Osteoblast (primary cell): ENCODE data around the gene JAM2. TPM values are rescaled to one million over a fixed set of nuclear protein-coding genes. Genes with fewer than 3 reads are reported as not detected.

Experiments
- DNase-seq: peaks from one replicate; pipeline ENCODE4 v3.0.0; 2011; ENCODE audit warnings: low spot score, mixed read lengths; ENCODE audit not compliant: insufficient read length; ENCODE audit errors: missing footprints
- H2AFZ ChIP-seq: 2 replicates; pipeline ENCODE4 v1.6.0; 2011; ENCODE audit warnings: mild to moderate bottlenecking, low read length
- H3K27ac ChIP-seq: 2 replicates; pipeline ENCODE4 v1.5.1; 2011; ENCODE audit warnings: mild to moderate bottlenecking, low read depth, low read length, moderate library complexity
- H3K27me3 ChIP-seq: 2 replicates; pipeline ENCODE4 v1.6.0; 2012; ENCODE audit warnings: mild to moderate bottlenecking, control low read depth, inconsistent platforms, low read length, moderate library complexity; ENCODE audit not compliant: insufficient read depth
- H3K36me3 ChIP-seq: 2 replicates; pipeline ENCODE4 v1.5.1; 2011; ENCODE audit warnings: mild to moderate bottlenecking, low read length, control low read depth, moderate library complexity; ENCODE audit not compliant: insufficient read depth
- H3K4me1 ChIP-seq: 2 replicates; pipeline ENCODE4 v1.5.1; 2011; ENCODE audit warnings: mild to moderate bottlenecking, low read length, control low read depth, moderate library complexity; ENCODE audit not compliant: insufficient read depth
- H3K4me2 ChIP-seq: 2 replicates; pipeline ENCODE4 v1.6.0; 2011; ENCODE audit warnings: mild to moderate bottlenecking, low read length; ENCODE audit not compliant: insufficient read depth
- H3K4me3 ChIP-seq: fragments of 200-600 bp; sonication (generic); 3 replicates; pipeline ENCODE4 v1.5.1; 2012; ENCODE audit warnings: mild to moderate bottlenecking, low read length, inconsistent platforms; ENCODE audit not compliant: insufficient read depth
- H3K79me2 ChIP-seq: 2 replicates; pipeline ENCODE4 v1.6.0; 2012; ENCODE audit warnings: mild to moderate bottlenecking, low read length, control low read depth, inconsistent platforms; ENCODE audit not compliant: insufficient read depth
- H3K9me3 ChIP-seq: 2 replicates; pipeline ENCODE4 v1.5.1; 2011; ENCODE audit warnings: low read depth, low read length, control low read depth
- H4K20me1 ChIP-seq: 2 replicates; pipeline ENCODE4 v1.6.0; 2012; ENCODE audit warnings: mild to moderate bottlenecking, low read length, control low read depth; ENCODE audit not compliant: insufficient read depth
- CTCF ChIP-seq: IDR thresholded peaks from 2 replicates; pipeline ENCODE4 v1.5.1; 2011; ENCODE audit warnings: mild to moderate bottlenecking, low read depth, low read length, moderate library complexity; ENCODE audit errors: extremely low read depth
- total RNA-seq: library from RNA; depleted of rRNA; stranded (reverse); fragments of >200 nt; gene quantifications from 2 replicates; pipeline ENCODE4 v1.2.3, GENCODE V29; 2012

JAM2 gene
- total RNA-seq, 1 donor: 1.1 TPM

- no peak for TF ChIP-seq CTCF
- H3K4me3 ChIP-seq: no peak overlapping the region
These were observed 125.0 kb downstream of the JAM2 start for GRCh38 chr21:25764065-25764464.

More at GRCh38 chr21:25764065-25764464, 125.0 kb downstream of the JAM2 start:
- Histone ChIP-seq H3K4me2 (no peak overlapping the region), H3K27me3 (no peaks in the 10 kb centered on the region), H4K20me1 (no peaks in the 10 kb centered on the region), H3K4me1 (no peaks in the 10 kb centered on the region), H3K9me3 (no peaks in the 10 kb centered on the region), H3K79me2 (no peaks in the 10 kb centered on the region), H3K27ac (no peak overlapping the region), H2AFZ (no peak overlapping the region), H3K36me3 (peaks cover 20% of the 10 kb centered on the region)
- DNase-seq: no peak

Other genes with a start within 250 kb of the JAM2 start
- 26.5 and 28.2 TPM in 2 replicates for gene MRPL39, start 31.8 kb upstream of the JAM2 start, total RNA-seq
- 36.2 and 43.9 TPM in 2 replicates for gene ATP5PF, start 95.6 kb downstream of the JAM2 start, total RNA-seq
- gene GABPA, start 95.7 kb downstream of the JAM2 start, total RNA-seq: 28.0 and 28.6 TPM in 2 replicates